HuH-7.5 (cell line): ENCODE results near the gene ZMYND19.
"Not testable (repeated sequence)": the region's sequence is repeated elsewhere in the genome, so short reads cannot be mapped to it uniquely, and the experiment has no call there.

ENCODE experiments used
- DNase-seq: peaks from one replicate; pipeline ENCODE4 v3.0.0; 2011; ENCODE audit warnings: low spot score

The ZMYND19 gene

GRCh38 chr9:137556069-137556838 lies 34.1 kb downstream of the ZMYND19 start:
- no peak for DNase-seq

DNA sequence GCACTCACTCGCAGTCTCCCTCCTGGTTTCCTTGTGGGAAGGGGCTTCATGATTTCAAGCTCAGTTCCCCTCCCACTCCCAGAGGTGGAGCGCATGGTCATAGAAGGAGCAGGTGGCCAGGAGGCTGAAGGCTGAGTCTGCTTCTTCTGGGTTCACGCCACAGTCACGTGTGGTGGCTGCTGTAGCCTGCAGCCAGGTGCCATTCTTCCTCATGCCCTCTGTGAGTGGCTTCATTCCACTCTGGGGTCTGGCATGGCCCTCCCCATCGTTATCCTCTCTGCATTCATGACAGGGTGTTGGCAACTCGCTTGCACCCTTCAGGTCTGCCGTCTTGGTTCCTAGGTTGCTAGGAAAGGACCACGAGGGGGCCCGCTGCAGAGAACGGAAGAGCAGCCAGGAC lies 35.1 kb downstream of the ZMYND19 start:
- DNase-seq: no peak

DNA sequence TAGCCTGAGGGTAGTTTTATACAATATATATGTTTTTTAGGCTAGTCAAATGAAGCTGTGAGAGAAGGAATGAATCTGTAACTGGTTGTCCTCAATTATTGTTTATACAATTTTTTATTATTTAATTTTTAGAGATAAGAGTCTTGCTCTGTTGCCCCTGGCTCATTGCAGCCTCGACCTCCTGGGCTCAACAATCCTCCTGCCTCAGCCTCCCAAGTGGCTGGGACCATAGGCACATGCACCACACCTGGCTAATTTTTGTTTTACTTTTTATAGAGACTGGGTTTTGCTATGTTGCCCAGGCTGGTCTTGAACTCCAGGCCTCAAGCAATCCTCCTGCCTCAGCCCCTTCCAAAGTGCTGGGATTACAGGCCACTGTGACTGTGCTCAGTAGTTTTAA lies 36.0 kb downstream of the ZMYND19 start:
- no peak for DNase-seq

GRCh38 chr9:137553654-137554053 lies 36.7 kb downstream of the ZMYND19 start:
- not testable (repeated sequence) for DNase-seq

DNA sequence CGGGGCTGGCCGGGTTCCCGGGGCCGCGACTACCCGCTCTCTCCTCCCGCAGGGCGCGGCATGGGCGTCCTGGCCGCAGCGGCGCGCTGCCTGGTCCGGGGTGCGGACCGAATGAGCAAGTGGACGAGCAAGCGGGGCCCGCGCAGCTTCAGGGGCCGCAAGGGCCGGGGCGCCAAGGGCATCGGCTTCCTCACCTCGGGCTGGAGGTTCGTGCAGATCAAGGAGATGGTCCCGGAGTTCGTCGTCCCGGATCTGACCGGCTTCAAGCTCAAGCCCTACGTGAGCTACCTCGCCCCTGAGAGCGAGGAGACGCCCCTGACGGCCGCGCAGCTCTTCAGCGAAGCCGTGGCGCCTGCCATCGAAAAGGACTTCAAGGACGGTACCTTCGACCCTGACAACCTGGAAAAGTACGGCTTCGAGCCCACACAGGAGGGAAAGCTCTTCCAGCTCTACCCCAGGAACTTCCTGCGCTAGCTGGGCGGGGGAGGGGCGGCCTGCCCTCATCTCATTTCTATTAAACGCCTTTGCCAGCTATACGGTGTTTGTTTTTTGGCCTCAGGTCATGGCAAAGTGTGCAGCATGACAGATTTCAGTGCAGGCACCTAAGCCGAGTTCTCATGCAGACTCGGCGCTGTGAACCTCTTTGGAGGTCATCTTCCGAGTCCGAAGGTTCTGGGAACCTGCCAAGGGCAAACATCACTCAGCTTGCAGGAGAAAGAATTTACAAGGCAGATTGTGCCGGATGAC lies 38.1 kb downstream of the ZMYND19 start:
- peak; percentile 70 for DNase-seq

DNA sequence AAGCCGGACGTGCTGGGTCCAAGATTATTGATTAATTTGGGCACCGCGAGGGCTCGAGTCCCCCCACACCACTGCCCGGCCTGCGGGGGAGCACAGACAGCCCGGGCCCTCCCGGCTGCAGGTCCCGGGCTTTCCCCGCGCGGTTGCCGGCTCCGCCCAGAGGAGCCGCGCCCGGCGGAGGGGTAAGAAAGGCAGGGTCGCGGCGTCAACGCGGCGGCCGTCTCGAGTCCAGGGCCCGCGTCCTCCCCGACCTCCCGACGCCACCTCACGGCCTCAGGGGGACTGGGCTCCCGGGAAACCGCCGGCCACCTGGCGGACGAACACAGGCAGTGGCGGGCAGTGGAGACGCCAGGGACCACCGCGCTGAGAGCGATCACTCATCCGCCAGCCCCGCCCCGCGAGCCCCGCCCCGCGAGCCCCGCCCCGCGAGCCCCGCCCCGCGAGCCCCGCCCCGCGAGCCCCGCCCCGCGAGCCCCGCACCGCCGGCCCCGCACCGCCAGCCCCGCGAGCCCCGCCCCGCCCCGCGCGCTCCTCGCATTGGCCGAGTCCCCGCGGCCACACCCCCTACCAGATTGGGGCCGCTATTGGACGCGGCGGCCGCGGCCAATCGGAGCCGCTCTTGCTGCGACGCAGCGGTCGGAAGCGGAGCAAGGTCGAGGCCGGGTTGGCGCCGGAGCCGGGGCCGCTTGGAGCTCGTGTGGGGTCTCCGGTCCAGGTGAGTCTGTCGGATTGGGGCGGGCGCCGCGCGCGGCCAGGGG lies 38.9 kb downstream of the ZMYND19 start, which contains the start of gene MRPL41:
MRPL41 (plus strand) TSS at position 616 of the 758 bp plus-strand sequence. CDS start 203 bp downstream, outside the sequence.
- DNase-seq: peak; percentile 99

DNA sequence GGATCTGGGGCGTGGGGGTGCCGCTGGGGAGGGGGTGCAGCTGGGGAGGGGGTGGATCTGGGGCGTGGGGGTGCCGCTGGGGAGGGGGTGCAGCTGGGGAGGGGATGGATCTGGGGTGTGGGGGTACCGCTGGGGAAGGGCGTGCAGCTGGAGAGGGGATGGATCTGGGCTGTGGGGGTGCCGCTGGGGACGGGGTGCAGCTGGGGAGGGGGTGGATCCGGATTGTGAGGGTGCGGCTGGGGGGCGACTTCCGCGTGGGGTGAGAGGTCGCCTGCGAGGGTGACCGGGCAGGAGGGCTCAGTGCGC lies 39.4 kb downstream of the ZMYND19 start:
- DNase-seq: not testable (repeated sequence)

DNA sequence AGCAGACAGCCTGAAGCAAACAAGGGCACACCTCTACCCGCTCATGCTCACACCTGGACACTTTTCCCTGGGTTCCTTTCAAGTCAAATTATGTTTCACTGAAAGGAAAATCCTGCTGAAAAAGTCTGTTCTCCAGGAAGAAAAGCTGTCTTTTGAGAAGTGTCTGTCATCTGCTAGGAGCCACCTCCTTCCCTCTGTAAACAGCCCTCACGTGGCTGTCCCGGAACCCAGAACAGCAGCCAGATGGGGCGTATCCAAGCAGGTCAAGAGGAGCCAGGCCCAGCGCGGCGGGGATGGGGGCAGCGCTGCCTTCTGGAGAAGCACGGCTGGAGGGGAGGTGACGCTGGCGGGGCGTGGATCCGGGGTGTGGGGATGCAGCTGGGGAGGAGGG lies 40.1 kb downstream of the ZMYND19 start, which contains the start of gene PNPLA7:
PNPLA7 (minus strand) TSS at position 172 of the 391 bp plus-strand sequence. CDS start 205 bp downstream, outside the sequence.
- DNase-seq: peak; percentile 87

- no peak for DNase-seq
Observed at GRCh38 chr9:137547687-137548543, 42.4 kb downstream of the ZMYND19 start.

DNA sequence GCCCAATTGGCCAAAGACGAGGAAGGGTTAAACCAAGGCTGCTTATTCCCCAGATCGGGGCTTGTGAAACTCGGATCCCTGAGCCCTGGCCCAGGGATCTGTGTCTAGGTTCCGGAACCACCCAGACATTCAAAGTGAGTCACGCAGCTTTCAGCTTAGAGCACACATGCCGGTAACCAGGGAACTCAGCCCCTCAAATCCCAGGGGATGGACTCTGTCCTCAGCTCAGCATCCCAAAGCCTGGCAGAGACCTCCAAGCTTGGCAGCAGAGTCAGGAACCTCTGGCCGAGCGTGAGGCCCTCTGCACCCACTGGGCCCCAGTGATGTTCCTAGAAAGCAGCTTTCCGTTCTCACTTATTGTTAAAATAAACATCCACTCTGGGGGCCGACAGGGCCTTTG lies 45.2 kb downstream of the ZMYND19 start:
- DNase-seq: no peak

DNA sequence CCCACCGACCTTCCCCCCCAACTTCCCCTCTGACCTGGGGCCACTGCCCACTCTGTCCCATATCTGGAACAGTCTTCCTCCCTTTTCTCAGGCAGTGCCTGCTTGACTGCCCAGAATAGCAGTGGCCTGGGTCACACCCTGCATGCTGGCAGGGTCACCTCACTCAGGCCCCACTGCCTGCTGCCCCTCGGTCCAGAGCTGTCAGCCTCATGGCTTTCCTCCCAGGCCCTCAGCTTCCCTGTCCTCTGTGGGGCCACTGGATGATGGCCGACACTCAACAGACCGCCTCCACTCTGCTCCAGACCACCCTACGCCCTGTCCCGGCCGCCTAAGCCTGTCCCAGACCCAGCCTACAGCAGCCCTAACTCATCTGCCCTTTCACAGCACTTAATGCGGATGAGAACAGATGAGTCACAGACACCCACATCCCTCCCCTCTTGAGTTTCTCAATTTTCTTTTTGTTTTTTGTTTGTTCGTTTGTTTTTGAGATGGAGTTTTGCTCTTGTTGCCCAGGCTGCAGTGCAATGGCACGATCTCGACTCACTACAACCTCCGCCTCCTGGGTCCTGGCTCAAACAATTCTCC lies 46.0 kb downstream of the ZMYND19 start:
- no peak for DNase-seq

DNA sequence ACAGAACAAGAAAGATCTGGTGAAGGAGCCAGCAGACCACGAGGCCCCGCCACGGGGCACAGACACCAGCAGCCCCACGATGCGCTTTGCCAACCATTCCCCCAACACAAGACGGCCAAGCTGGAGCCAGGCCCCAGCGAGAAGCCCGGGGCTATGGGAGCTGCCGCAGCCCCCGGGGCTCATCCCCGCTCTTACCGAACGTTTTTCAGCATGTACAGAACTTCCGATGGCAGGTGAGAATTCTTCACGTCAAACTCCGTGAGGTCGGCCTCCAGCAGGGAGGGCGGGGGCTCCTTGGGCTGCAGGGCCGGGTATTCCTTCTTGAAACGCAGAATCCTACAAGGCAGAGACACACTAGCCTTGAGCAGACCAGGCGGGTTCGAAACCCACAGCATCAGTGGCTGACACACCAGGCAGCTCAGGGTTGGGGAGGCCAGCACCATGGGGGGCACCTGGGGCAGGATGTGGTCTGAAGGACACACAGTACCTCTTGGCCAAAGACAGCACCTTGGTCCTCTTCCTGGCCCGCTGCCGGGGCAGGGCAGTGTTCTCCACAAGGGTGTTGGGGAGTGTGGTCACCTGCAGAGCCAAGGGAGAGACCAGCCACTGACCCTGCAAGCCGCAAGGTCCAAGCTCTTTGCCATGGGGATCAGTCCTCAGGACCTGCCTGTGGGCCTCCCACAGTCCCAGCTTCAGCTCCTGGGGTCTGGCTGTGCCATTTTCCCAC lies 46.9 kb downstream of the ZMYND19 start:
- DNase-seq: no peak

- DNase-seq: no peak
Observed at GRCh38 chr9:137542486-137542885, 47.8 kb downstream of the ZMYND19 start.

GRCh38 chr9:137540536-137540935 lies 49.8 kb downstream of the ZMYND19 start:
- DNase-seq: no peak

DNA sequence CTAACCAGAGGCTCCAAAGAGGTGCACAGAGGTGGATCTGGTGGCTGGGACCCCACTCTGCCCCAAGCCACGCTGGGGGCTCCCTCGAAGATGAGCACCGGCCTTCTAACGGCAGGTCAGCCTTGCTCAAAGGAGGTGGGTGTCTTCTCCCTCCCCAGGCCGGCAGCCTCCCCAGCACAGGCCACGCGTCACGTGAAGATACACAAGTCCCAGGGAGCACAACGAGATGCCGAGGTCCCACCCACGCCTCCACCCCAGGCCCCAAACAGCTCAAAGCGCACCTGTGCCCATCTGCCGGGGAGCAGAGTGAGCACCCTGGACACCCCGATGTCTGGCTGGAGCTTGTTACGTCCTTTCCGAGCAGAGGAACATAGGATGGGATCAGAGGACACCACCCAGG lies 52.3 kb downstream of the ZMYND19 start:
- DNase-seq: no peak

GRCh38 chr9:137536594-137537131 lies 53.6 kb downstream of the ZMYND19 start:
- not testable (repeated sequence) for DNase-seq

DNA sequence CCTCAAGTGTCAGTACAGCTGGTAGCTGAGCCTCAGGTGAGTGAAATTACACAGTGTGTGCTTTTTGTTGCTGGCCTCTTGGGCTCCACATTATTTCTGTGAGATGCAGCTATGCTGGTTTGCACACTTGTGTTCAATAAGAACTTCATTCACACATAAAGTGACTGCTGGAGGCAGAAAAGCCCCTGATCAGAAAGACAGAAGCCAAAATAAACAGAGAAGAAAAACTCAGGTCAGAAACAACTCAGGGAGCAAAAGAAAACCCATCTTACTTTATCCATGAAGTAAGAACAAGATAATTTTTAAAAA lies 55.2 kb downstream of the ZMYND19 start:
- no peak for DNase-seq

DNA sequence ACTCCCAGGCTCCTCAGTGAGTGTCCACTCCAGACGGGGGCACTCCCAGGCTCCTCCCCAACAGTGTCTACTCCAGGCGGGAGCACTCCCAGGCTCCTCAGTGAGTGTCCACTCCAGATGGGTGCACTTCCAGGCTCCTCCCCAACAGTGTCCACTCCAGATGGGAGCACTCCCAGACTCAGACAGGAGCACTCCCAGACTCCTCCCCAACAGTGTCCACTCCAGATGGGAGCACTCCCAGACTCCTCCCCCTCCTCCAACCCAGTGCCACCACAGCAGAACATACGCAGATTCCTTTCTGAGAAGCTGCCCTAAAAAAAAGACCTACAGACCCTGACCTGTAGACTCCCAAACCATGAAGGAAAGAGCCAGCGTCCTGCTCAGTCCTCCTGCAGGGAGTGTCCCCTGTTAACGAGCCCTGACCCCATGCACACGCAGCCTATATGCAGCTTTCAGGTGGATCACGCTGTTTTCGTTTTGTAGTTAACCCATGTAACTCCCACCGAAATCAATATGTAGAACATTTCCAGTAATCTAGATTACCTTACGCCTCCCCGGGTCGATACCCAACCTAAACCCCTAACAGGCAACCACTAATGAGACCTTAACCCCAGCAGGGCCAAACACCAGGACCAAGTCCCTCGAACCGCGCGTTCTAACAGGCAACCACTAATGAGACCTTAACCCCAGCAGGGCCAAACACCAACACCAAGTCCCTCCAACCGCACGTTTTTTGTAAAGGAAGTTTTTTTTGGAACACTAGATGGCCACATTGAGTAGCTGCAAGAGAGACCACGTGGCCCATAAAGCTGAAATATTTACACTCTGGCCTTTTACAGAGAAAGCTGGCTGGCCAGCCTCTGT lies 55.8 kb downstream of the ZMYND19 start:
- DNase-seq: peak; percentile 80

DNA sequence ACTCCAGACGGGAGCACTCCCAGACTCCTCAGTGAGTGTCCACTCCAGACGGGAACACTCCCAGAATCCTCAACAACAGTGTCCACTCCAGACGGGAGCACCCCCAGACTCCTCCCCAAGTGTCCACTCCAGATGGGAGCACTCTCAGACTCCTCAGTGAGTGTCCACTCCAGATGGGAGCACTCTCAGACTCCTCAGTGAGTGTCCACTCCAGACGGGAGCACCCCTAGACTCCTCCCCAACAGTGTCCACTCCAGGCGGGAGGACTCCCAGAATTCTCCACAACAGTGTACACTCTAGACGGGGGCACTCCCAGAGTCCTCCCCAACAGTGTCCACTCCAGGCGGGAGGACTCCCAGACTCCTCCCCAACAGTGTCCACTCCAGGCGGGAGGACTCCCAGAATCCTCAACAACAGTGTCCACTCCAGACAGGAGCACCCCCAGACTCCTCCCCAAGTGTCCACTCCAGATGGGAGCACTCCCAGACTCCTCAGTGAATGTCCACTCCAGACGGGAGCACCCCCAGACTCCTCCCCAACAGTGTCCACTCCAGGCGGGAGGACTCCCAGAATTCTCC lies 57.3 kb downstream of the ZMYND19 start:
- DNase-seq: not testable (repeated sequence)
